A549 treated with DMSO at 1 μM for 4 hours (cell line): ENCODE data around the gene CFAP251. TPM values are rescaled to one million over a fixed set of nuclear protein-coding genes. Genes with fewer than 3 reads are reported as not detected.

ENCODE experiments used
- total RNA-seq: library from RNA; stranded (reverse); fragments of 200-300 nt; extraction: Qiagen RNA extraction; gene quantifications from 5 replicates; pipeline ENCODE4 v1.2.3, GENCODE V29; 2022; ENCODE audit warnings: low read depth

The CFAP251 gene, protein sequence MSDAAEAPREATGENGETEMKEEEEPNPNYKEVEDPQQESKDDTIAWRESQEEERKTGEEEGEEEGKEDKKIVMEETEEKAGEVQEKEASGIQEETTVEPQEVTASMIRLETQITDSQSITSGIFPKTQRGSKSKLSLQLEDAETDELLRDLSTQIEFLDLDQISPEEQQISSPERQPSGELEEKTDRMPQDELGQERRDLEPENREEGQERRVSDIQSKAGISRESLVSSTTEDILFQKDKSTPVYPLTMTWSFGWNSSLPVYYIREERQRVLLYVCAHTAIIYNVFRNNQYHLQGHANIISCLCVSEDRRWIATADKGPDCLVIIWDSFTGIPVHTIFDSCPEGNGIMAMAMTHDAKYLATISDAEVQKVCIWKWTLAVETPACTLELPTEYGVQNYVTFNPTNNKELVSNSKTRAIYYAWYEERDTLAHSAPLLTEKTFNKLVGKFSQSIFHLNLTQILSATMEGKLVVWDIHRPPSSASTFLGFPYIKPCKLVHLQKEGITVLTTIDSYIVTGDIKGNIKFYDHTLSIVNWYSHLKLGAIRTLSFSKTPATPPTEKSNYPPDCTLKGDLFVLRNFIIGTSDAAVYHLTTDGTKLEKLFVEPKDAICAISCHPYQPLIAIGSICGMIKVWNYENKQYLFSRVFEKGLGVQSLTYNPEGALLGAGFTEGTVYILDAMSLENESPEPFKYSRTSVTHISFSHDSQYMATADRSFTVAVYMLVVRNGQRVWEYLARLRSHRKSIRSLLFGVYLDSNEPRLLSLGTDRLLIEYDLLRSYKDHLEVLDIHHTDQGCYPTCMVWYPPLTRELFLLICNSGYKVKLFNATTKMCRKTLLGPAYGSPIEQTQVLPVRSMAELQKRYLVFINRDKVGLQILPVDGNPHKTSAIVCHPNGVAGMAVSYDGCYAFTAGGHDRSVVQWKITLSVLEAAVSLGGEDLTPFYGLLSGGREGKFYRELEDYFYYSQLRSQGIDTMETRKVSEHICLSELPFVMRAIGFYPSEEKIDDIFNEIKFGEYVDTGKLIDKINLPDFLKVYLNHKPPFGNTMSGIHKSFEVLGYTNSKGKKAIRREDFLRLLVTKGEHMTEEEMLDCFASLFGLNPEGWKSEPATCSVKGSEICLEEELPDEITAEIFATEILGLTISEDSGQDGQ
- 1.1 to 2.4 TPM (median 1.4 TPM) in 5 replicates for total RNA-seq

DNA sequence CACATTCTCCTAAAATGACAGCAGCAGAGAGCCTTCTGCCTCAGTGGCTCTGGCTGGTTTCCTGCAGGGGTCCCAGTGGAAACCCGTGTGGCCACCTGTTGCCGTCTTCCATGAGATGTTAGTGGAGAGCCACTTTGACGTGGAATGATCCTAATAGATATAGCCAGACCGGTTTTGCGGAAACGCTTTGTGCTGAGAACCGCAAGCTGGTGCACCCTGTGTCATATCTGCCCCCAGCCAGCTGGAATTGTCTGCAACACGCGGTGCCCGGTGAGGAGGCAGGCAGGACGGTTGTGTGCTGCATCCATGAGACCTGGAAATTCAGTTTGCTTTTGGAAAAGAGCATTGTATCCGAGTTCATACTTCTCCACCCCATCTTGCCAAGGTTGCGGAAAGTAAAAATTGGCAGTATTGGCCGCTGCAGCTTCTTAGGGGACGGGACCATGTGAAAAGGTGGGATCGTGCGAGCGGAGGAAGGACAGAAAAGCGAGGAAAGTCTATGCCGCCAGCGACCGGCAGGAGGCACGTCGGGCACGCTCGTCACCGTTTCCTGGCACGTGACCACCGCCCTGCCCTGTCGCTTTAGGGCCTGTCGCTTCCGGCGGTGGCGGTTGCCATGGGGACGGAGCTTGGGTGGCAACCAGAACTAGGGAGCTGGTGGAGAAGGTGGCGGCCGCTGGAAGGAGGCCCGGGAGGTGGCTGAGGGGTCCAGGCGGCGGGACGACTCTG is at the start of gene CFAP251:
Gene CFAP251 (plus strand): TSS at position 643 of the 729 bp plus-strand sequence. CDS start 2,714 bp downstream, outside the sequence.

GRCh38 chr12:121888478-121889273 is 29.7 kb upstream of the CFAP251 start, which contains the start of gene PSMD9:
Gene PSMD9 (plus strand): TSS chr12:121888790. CDS start chr12:121888857, 67 bp downstream.

DNA sequence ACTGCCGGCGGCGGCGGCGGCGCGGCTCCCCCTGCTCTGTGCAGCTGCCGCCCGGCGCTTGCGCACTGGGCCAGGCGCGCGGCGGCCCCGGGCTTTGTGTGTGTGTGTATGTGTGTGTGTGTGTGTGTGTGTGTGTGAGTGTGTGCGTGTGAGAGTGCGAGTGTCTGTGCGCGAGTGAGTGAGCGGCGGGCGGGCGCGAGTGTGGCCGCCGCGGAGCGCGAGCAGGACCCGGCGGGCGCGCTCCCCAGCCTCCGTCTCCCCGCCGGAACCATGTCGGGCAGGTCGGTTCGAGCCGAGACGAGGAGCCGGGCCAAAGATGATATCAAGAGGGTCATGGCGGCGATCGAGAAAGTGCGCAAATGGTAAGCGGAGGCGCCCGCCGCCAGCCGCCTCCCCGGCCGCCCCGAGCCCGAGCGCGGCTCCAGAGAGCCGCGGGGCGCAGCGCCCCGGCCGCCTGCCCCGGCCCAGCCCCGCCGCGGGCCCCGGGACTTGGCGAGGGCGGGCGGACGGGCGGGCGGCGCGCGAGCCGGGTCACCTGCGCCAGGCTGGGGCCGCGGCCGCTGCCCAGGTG is 103.5 kb downstream of the CFAP251 start, which contains the start of gene BCL7A:
Gene BCL7A (plus strand): TSS at position 63 of the 571 bp plus-strand sequence. CDS start 208 bp downstream, at position 271.

Other genes with a start within 250 kb of the CFAP251 start
- 0.09 to 0.30 TPM (median 0.23 TPM) in 5 replicates for gene MORN3, start 248.9 kb upstream of the CFAP251 start, total RNA-seq
- 6.9 to 12.6 TPM (median 11.6 TPM) in 5 replicates for gene TMEM120B, start 205.8 kb upstream of the CFAP251 start, total RNA-seq
- 159 to 191 TPM (median 184 TPM) in 5 replicates for gene RHOF, start 124.9 kb upstream of the CFAP251 start, total RNA-seq
- 13.3 to 17.8 TPM (median 15.8 TPM) in 5 replicates for gene SETD1B, start 114.6 kb upstream of the CFAP251 start, total RNA-seq
- 1.2 to 1.5 TPM (median 1.4 TPM) in 5 replicates for gene HPD, start 59.7 kb upstream of the CFAP251 start, total RNA-seq
- 115 to 170 TPM (median 119 TPM) in 5 replicates for gene PSMD9, start 29.8 kb upstream of the CFAP251 start, total RNA-seq
- 11.3 to 14.5 TPM (median 11.7 TPM) in 5 replicates for gene BCL7A, start 103.3 kb downstream of the CFAP251 start, total RNA-seq
- 22.3 to 32.6 TPM (median 28.0 TPM) in 5 replicates for gene MLXIP, start 160.2 kb downstream of the CFAP251 start, total RNA-seq